ENCODE results near the gene GPR161. TPM values are rescaled to one million over a fixed set of nuclear protein-coding genes. Genes with fewer than 3 reads are reported as not detected.

GPR161 gene
- total RNA-seq, 1 experiment from 2014 or later, result 13.7 TPM

- H3K27me3 ChIP-seq (ENCODE audit: insufficient read depth, low read length), result no peaks in the 10 kb centered on the region
- peak overlapping the region; percentile 79 for H2AFZ ChIP-seq (ENCODE audit: low read depth, low read length, poor library complexity, severe bottlenecking)
- no peak overlapping the region for H3K9ac ChIP-seq (ENCODE audit: low read length)
- CTCF ChIA-PET, result interaction anchor here (1.4 kb wide), 1 partner anchor 8 kb away, joined by 4 read pairs; no protein-coding TSS in a partner anchor
- no peaks in the 10 kb centered on the region for H4K20me1 ChIP-seq (ENCODE audit: insufficient read depth)
- H3K27ac ChIP-seq (ENCODE audit: low read depth, low read length), result no peak overlapping the region
- no peaks in the 10 kb centered on the region for H3K9me2 ChIP-seq (ENCODE audit: insufficient read depth)
- H3K4me2 ChIP-seq (ENCODE audit: low read length), result no peak overlapping the region
- H3K4me3 ChIP-seq (replicated peaks in 1 of 2; ENCODE audit: low read depth in 1 of 2, low read length in 2 of 2), result no peak overlapping the region
- no peaks in the 10 kb centered on the region for H3K79me2 ChIP-seq (ENCODE audit: insufficient read depth, low read length)
- TF ChIP-seq FOSL1 (IDR thresholded peaks at IDR 0.05; ENCODE audit: low read depth) (no peak), YY1 (IDR thresholded peaks at IDR 0.05; ENCODE audit: extremely low read depth, insufficient replicate concordance, low read depth, low read length) (no peak), ZFX (IDR thresholded peaks at IDR 0.05) (no peak), REST (IDR thresholded peaks at IDR 0.05; ENCODE audit: low read depth) (no peak), EGR1 (IDR thresholded peaks at IDR 0.05; ENCODE audit: low read depth) (no peak), ZBTB33 (IDR thresholded peaks at IDR 0.05; ENCODE audit: extremely low read depth, insufficient replicate concordance, low read length) (no peak), RAD21 (IDR thresholded peaks at IDR 0.05; ENCODE audit: low read depth) (no peak), TCF7L2 (IDR thresholded peaks at IDR 0.05; ENCODE audit: borderline replicate concordance, extremely low read depth, insufficient read depth, insufficient read length) (no peak), CBX3 (IDR thresholded peaks at IDR 0.05; ENCODE audit: low read depth) (no peak), POLR2AphosphoS5 (IDR thresholded peaks at IDR 0.05; ENCODE audit: low read depth, low read length) (no peak), SP1 (IDR thresholded peaks at IDR 0.05; ENCODE audit: low read depth) (no peak), ELF1 (IDR thresholded peaks at IDR 0.05; ENCODE audit: borderline replicate concordance, low read depth) (no peak), CTCF (IDR thresholded peaks at IDR 0.05 in 2 of 3, conservative IDR thresholded peaks at IDR 0.05 in 1 of 3; ENCODE audit: borderline replicate concordance in 1 of 3, insufficient read depth in 1 of 3, low read depth in 2 of 3, low read length in 2 of 3) (no peak), ZNF274 (IDR thresholded peaks at IDR 0.05; ENCODE audit: low read depth, low read length) (no peak), ATF3 (IDR thresholded peaks at IDR 0.05) (no peak), CEBPB (IDR thresholded peaks at IDR 0.05; ENCODE audit: low read depth) (no peak), SIN3A (IDR thresholded peaks at IDR 0.05; ENCODE audit: low read depth) (no peak), JUND (IDR thresholded peaks at IDR 0.05) (no peak)
- H3K9me3 ChIP-seq (ENCODE audit: control insufficient read depth in 1 of 2, insufficient read depth in 1 of 2, low read depth in 1 of 2, low read length in 2 of 2), result no peaks in the 10 kb centered on the region
- no TSS peak for BruUV-seq (replicated peaks)
- intact Hi-C loops (cut with micrococcal nuclease), result no loop called here
- H3K36me3 ChIP-seq (ENCODE audit: control insufficient read depth in 1 of 2, insufficient read depth in 2 of 2, low read length in 2 of 2), result no peaks in the 10 kb centered on the region
- POLR2A ChIA-PET, result no interaction called here
- ATAC-seq (no peak), DNase-seq (ENCODE audit: low read depth, low spot score) (no peak)
- peaks cover 0 to 10% of the 10 kb centered on the region in 2 experiments; a peak in 2 of 4 replicates for H3K4me1 ChIP-seq (ENCODE audit: control insufficient read depth in 1 of 2, insufficient read depth in 2 of 2, low read length in 2 of 2)
- RAD21 ChIA-PET (ENCODE audit: low non-redundant PET in 1 of 2, low total read pairs in 2 of 2, uncharacterized antibody in 2 of 2, unreplicated experiment in 2 of 2), result no interaction called here
Measured at GRCh38 chr1:168146626-168147025, 9.9 kb upstream of the GPR161 start.
